HG03432 (cell line): ENCODE measurements around the gene RBMS1.

Source experiments
- ATAC-seq: cut with Tn5 transposase; IDR thresholded peaks from one replicate; pipeline ENCODE4 v1.9.1; 2021; ENCODE audit warnings: mild to moderate bottlenecking, moderate library complexity; ENCODE audit not compliant: unreplicated experiment

Gene RBMS1, protein sequence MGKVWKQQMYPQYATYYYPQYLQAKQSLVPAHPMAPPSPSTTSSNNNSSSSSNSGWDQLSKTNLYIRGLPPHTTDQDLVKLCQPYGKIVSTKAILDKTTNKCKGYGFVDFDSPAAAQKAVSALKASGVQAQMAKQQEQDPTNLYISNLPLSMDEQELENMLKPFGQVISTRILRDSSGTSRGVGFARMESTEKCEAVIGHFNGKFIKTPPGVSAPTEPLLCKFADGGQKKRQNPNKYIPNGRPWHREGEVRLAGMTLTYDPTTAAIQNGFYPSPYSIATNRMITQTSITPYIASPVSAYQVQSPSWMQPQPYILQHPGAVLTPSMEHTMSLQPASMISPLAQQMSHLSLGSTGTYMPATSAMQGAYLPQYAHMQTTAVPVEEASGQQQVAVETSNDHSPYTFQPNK

DNA sequence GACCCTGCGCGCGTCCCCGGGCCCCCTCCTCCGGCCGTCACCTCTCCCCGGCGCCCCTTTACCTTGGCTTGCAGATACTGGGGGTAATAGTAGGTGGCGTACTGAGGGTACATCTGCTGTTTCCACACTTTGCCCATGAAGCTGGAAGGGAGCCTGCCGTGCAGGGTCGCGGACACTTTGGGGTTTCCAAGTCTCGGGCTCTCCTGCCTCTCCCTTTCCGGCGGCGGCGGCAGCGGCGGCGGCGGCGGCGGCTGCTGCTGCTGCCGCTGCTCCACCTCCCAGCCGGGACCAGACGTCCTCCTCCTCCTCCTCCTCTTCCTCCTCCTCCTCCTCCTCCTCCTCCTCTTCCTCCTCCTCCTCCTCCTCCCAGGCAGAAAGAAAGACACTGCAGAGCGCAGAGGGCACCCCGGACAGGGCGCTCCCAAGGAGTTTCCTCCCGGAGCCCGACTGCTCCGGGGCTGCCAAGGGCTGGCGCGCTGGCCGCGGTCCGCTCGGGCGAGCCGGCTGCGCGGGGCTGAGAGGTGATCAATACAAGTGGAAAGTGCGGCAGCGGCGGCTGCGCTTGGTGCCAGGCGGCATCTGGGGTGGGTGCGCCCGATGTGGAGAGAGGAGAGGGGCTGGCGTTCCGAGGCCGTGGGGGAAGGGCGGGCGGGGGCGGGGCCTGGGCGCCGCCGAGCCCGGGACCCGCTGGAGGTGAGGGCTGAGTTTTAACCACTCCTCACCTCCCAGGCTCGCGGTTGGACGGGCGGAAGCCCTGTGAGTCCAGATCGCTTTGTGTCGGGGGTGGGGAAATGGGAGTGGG, at the start of gene RBMS1:
Gene RBMS1, minus strand, starts transcription at position 581 of the 802 bp plus-strand sequence. Its CDS starts 444 bp downstream, at position 137.
- ATAC-seq, result peak; percentile 57

DNA sequence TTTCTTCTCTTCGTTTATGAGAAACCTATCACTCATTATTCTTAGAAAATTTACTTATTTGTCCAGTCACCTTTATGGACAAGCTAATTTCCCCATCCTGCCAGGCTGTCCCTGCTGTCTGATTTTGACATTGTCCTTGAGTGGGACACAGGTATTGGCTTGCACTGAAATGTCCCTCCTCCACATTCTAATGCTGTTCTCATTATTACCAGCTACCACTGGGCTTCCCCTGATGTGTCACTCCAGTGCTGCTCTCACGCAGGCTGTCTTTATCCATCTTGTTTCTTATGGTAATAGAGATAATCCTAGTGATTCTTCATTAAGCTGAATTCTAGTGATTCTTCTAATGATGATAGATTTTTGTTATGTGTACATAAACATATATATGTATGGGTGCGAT, 48.1 kb upstream of the RBMS1 start:
- peak; percentile 67 for ATAC-seq

DNA sequence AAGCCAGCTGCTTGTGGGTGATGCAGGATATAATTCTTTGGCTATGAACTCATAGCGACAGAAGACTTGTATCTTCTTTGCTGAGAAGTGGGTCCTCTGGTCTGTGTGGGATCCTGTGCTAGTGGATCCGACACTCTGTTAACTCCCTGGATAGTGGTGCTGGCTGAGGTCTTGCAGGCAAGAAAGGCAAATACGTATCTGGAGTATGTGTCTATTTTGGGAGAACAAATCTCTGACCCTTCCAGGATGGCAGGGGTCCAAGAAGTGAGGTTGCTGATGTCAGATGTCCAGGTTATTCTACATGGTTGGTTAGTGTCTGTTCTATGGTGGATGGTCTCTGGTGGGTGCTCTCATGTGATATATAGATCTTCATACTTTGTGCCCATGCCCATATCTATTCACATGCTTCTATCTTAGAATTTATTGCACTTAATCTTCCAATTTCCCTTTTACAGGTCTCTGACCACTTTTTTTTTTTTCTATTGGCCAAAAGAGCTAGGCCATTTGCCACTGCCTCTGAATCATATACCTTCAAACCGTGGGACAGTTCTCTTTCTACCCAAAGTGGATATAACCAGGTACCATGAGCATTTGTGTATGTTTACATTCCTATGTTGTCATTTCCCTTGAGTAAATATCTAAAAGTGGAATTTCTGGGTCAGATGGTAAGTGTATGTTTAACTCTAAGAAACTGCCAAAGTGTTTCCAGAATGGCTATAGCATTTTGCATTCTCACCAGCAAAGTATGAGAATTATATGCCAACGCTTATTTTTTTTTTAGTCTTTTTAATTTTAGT, 45.1 kb upstream of the RBMS1 start:
- no peak for ATAC-seq

DNA sequence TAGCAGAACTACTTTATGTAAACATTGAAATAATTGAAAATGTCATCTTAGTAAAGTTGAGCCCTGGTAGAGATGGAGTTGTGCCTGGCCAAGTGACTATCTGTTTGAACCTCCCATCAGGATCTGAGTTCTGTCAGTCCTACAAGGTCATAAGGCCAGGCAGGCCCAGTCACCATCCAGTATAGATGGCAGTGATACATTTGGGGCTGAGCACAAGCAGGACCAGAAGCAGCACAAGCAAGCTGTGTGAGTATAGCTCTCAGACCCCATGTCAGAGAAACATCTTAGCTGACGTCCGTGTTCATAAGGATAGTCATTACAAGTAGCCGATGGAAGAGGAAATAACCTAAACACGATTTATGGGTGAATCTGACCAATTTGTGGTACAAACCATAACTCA, 44.5 kb upstream of the RBMS1 start:
- no peak for ATAC-seq

DNA sequence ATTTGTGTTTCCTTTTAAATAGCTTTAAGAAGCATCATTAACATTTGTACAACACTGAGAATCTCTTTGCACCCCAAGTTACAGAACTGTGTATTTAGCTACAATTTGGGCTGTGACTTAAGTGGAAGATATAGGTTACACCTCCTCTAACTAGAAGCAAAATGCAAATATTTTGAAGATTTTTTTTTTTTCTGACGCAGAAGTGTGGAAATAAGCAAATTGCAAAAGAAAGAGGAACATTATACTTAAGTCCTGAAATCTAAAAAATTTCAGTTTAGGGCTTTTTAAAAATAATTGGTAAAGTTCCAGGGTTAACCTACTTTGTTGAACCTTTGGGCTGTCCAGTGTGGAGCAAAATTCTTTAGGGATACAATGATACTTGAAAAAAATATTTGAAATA, 41.4 kb upstream of the RBMS1 start:
- ATAC-seq, result no peak

DNA sequence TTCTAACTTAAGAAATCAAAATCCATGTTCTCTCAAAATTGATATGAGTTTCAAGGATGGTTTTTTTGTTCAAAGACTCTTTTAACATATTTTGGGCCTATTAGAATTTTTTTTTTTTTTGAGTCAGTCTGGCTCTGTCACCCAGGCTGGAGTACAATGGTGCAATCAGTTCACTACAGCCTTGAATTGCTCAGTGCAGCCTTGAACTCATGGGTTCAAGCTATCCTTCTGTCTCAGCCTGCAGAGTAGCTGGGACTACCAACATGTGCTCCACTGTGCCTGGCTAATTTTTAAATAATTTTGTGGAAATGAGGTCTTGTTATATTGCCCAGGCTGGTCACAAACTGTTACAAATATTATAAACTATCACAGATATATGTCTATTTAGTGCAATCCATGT, 40.6 kb upstream of the RBMS1 start:
- no peak for ATAC-seq

DNA sequence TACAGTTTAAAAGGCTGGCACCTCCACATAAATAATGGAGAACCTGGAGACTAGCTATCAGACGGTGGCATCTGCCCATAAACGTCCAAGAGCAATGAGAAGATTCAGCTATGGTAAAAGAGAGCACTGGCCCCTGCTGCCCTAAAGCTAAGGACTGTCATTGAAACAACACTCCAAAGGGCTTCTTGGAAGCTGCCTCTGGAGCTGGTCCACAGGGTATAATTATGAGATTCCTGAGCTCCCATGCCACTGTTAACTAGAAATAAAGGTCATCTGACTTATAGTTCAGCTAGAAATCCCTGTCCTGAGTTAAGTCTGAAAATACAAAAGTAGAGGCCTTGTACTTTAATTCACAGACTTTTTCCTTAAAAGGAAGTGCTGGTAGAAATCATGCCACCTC, 39.9 kb upstream of the RBMS1 start:
- ATAC-seq, result no peak

DNA sequence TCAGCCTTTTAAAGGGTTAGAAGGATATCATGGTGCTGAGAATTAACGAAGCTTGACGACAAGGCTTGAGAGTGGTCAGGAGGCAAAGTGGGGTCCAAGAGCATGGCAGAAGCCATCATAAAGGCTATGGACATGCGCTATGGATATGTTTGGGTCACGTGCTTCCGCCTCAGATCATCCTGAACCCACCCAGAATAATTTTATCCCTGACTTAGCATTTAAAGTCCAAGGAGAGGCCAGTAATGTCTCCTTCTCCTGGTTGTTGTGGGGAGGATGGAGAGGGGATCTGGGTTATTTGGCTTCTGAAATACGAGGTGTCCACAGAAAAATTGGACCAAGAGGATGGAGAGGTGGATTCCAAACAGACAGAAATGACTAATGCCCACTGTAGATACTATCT, 38.8 kb upstream of the RBMS1 start:
- ATAC-seq, result no peak

DNA sequence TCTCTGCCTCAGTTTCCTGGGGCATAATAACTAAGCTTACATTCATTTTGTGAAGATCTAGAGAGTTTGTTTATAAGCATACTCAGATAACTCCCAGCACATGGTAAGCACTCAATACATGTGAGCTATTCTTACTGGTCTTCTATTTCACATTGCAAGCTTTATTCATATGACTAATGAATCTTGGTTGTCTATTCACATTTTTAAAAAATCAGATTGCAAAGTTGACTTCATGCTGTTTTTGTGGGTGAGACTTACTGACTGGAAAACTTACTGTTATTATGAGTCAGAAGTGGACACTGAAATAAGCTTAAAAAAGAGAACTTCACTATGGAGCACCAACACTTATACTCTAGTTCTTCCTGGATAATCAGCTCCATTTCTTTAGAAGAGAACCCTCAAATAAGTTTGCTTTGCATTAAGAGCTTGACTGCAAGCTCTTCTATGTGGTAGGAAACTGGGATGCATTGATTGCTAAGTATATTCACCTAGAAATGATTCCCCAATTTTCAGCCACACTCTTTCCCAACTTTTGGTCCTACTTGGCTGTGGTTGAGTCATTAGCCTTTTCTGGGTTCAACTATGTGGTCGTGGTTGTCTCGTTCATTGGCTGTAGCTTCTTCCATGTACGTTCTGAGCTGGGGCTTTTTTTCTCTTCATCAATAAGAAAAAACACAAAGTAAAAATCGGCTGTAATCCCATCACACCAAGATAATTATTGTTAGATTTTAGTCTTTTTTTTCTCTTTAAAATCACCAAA, 29.5 kb upstream of the RBMS1 start:
- ATAC-seq, result no peak

DNA sequence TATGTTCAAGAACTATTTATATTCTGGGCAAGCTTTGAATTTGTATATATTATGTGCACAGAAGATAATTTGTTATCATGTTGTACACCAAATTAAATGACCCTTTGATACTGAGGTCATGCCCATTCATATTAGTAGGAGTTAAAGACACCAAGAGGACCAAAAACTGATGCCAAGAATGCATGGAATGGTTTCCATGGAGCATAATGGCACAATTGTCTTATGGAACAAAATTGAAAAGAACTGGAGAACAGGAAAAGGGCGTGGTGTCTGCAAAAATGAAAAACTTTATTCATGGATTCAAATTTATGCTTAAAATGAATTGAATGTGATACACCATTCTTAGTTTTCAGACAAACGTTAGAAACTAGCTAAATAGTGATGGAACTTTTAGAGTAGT, 24.1 kb upstream of the RBMS1 start:
- no peak for ATAC-seq

DNA sequence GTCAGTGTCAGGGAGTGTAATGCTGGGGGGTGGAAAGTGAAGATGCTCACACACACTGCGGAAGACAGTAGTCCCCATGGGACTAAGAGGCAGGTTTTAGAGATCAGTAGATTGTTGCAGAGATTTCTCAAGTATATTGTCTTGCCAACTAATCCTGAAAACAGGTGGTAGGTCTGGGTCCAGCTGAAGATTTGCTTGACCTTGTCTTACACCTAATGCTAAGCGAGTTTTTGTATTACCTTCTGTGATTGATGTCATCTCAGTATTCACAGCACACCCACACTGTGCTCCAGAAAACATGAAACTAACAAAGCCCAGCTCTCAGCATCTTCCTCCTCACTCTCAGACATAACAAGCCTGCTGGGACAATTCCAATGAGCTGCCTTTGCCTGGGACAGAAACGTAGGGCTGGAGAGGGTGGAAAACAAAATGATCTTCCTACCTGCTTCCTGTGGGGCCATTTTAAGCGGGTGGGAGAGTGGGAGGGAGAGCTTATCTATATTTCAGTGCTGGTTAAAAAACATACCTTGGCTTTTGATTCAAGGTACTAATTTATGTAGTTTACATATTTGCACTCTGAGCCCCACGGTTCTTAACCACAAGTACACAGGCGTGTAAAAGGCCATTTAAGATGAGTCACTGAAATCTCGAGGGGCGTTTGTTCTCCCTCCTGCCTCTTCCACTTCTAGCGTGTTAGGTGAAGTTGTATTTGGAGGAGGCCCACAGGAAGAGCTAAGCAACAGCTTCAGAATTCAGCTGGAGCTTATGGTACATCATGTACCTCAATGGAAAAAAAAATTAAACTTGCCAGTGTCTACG, 23.1 kb upstream of the RBMS1 start:
- ATAC-seq, result peak; percentile 86

DNA sequence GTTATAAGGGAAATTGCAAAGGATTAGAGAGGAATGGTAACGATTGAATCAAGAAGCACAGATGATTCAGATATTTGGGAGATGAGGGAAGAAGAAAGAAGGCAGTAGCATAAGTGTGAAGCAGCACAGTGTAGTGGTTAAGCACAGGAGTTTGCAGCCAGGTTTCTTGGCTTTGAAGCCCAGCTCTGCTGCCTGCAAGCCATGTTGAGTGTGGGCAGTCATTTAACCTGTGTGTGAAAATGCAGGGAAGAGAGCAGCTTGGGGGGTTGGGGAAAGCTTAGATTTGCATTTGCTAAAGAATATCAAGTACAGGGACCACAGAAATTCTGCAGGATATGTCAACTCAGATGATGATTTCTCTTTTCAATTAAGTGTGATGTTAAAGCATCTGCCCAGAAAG, 21.5 kb upstream of the RBMS1 start:
- ATAC-seq, result no peak

DNA sequence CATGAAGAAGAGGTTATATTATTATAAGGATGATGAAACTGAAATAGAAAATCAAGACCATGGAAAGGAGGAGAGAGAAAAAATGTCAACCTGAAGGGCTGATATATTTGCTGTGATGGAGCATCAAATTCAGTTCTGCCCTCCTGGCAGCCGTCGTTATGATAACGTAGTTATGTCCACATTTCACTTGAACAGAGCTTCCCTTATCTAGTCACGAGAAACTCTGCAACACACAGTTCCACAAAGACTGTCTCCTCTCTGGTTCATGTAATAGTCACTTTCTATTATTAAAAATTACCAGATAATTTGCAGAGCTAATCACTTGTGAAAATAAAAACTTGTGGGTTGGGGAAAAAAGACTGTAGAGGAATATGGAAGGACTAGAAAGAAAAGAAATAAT, 19.5 kb upstream of the RBMS1 start:
- no peak for ATAC-seq

DNA sequence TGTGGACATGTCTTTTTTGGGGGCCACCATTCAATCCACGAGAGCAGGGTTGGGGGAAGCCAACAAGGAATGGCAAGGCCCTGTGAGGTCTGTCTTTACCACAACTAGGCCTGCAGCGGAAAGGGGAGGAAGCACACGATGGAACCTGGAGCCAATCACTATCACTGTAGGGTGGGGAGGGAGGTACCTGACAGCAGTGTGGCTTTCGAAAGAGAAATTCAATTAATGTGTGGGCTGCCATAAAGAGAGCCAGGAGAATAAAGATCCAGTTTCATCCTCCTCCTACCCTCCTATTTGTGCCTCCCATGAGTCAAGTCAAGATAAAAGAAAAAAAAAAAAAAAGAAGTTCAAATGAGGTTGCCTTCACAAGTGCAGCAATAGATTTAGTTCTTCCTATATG, 18.9 kb upstream of the RBMS1 start:
- ATAC-seq, result no peak

DNA sequence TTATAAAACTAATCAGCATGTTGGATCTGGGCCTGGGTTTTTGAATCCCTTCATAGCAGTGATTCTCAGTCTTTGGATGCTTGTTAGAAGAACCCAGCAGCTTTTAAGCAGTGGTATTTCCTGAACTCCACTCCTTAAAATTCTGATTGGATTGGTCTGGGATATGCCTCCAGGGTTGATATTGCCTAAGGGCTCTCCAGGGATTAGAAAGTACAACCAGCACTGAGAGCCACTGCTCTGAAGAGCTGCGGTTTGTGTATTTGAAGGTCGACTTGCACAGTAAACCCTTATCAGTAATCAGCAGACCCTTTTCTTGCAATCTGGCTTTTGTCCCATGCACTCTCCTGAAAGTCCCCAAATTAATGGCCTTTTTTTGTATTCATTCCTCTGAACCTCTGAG, 17.0 kb upstream of the RBMS1 start:
- no peak for ATAC-seq

DNA sequence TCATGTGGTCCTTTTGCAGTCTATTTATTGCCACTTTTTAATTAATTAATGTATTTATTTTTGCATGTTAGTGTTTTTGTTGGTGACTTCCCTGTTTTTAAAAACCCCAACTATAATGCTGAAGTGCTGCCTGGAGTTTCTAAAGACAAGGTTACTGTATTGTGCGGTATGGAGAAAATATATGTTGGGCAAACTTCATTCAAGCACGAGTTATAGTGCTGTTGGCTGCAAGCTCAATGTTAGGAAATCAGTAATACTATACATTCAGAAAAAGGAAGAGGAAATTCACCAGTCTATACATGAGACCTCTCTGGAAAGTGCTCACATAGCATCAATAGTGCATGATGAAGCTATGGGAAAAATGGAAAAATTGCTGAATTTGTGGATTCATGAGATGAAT, 15.4 kb upstream of the RBMS1 start:
- no peak for ATAC-seq

DNA sequence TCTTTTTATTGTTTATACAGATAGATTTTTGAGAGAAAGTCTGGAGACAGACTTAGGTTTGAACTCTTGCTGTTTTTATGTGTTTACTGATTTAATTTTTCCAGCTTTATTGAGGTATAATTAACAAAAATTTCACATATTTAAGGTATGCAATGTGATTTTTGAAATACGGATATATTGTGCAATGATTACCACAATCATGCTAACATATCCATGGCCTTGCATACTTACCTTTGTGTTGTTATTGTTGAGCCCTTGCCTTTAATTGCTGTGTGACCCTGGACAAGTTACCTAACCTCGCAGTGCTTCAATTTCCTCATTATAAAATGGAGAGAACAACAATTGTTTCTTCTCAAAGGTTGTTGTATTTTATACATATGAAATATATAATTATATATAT, 13.9 kb upstream of the RBMS1 start:
- ATAC-seq, result no peak

DNA sequence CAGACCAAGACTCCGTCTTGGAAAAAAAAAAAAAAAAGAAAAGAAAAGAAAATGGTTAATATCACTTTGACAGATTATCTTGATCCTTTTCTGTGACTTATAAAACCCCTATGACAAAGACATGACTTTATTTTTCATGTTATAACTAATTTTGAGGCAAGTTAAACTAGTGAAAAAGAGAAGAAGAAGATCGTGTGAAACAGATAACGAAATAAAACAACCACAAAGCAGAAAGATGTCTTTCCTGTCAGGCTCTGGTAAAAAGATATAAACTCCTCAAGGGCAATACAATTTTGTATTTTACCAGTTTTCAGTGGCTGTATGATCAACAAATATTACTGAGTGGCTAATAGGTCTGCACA, 13.4 kb upstream of the RBMS1 start:
- no peak for ATAC-seq

DNA sequence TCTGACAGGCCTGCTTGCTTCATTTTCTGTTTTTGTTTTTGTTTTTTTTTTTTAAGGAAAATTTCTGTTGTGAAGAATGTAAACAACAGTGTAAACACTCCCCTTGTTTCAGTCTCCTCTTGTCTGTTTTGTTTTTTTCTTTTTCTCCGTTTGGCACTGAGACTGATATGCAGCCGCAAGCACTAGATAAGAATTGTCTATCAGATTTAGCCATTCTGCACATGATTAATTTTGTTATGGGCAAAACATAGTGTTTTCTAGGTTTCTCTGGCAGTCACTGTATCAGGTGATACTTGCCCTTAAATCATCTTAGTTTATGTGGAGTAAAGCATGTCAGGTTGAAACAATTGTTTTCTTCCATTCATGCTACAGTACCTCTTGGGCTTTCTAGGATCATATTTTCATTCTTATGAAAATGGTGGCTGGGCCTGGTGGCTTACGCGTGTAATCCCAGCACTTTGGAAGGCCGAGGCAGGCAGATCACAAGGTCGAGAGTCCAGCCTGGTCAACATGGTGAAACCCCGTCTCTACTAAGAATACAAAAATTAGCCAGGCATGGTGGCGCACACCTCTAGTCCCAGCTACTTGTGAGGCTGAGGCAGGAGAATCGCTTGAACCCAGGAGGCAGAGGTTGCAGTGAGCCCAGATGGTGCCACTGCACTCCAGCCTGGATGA, 12.9 kb upstream of the RBMS1 start:
- ATAC-seq, result no peak
